Measurements from ENCODE around the gene RPAP3. TPM values are rescaled to one million over a fixed set of nuclear protein-coding genes. Genes with fewer than 3 reads are reported as not detected.

The RPAP3 gene
- total RNA-seq, 1 experiment from 2014 or later, result 67.7 TPM

DNA sequence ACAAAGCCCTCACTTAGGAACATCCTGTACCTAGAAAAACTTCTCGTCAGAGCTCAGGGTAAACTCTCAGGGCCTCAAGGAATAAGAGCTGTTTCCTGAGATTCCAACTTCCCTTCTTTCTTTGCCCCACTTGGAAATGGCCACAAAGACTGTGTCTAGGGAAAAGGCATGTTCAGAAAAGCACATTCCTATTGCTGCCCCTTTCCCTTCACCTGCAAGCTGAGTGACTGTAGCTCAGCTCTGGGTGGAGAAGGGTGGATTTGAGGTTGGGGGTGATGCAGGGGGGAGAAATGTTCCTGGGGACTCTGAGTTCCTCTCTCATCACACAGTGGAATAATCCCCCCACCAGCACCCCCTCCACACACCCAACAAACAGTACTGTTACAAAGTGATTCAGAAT is 12.7 kb upstream of the RPAP3 start:
- Histone ChIP-seq H3K36me3 (ENCODE audit: control insufficient read depth, insufficient read depth, low read length) (no peaks in the 10 kb centered on the region), H3K4me3 (ENCODE audit: low read depth, low read length) (no peak overlapping the region), H3K4me1 (peaks cover 11% of the 10 kb centered on the region; the same call in 1 of the 2 replicates), H3K27me3 (replicated peaks; ENCODE audit: control insufficient read depth, insufficient read depth, low read length) (no peaks in the 10 kb centered on the region), H3K9me3 (no peaks in the 10 kb centered on the region)
- Mint-ChIP-seq H3K4me3 (ENCODE audit: unreplicated experiment) (no peak overlapping the region), H3K36me3 (ENCODE audit: insufficient read depth, unreplicated experiment) (no peaks in the 10 kb centered on the region), H3K4me1 (ENCODE audit: low read depth, unreplicated experiment) (peaks cover 16% of the 10 kb centered on the region), H3K27me3 (ENCODE audit: insufficient read depth, unreplicated experiment) (no peaks in the 10 kb centered on the region), H3K27ac (ENCODE audit: unreplicated experiment) (no peak overlapping the region), H3K9me3 (ENCODE audit: unreplicated experiment) (no peaks in the 10 kb centered on the region)
- TF ChIP-seq, protein P1, sequence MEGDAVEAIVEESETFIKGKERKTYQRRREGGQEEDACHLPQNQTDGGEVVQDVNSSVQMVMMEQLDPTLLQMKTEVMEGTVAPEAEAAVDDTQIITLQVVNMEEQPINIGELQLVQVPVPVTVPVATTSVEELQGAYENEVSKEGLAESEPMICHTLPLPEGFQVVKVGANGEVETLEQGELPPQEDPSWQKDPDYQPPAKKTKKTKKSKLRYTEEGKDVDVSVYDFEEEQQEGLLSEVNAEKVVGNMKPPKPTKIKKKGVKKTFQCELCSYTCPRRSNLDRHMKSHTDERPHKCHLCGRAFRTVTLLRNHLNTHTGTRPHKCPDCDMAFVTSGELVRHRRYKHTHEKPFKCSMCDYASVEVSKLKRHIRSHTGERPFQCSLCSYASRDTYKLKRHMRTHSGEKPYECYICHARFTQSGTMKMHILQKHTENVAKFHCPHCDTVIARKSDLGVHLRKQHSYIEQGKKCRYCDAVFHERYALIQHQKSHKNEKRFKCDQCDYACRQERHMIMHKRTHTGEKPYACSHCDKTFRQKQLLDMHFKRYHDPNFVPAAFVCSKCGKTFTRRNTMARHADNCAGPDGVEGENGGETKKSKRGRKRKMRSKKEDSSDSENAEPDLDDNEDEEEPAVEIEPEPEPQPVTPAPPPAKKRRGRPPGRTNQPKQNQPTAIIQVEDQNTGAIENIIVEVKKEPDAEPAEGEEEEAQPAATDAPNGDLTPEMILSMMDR (IDR thresholded peaks at IDR 0.05; ENCODE audit: insufficient read depth in 1 of 2, low read depth in 1 of 2, low read length in 1 of 2, severe bottlenecking in 1 of 2, unreplicated experiment in 1 of 2), result no peak
- no TSS peak for BruUV-seq (replicated peaks)
- DNase-seq, result no peak
- ChIA-PET CTCF (interaction anchor here (0.6 to 1.0 kb wide), 3 partner anchors 25 to 120 kb away, joined by 3 to 4 read pairs (median 3); no protein-coding TSS in a partner anchor), POLR2A (no interaction called here)
- intact Hi-C loops (cut with micrococcal nuclease; ENCODE audit: unreplicated experiment), result no loop called here

DNA sequence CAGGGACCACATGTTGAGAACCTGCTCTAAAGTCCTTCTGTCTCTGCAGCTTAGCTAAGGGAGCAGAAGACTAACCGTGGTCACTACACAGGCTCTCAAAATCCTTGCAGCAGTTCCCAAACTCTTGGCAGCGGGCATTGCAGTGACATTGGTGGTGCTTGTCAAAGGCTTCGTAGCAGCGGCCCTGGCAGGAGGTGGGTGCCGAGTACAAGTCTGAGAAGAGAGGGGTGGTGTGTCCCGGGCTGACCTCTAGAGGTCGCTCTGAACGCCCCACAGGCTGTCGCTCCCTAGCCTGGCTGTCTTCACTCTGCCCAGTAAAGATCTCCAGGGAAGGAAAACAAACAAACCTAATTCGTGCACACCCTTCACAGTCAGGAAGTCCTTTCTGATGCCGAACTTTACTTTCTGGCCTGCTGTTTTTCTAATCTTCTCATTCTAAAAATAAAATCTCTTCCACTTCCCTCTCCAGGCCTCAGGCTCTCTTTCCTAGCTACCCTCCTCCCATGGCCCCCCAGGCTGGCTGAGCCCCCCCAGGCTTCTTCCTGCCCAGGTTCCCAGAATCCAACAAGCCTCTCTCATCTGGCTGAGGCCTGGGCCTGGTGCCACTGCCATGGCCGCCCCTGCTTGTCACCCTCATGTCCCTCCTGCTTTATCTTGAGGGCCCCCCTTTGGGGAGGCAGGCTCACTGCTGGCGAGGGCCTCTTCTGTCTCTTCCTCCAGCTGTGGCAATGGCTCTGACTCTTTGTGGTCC is 11.8 kb upstream of the RPAP3 start:
- Mint-ChIP-seq H3K9me3 (ENCODE audit: unreplicated experiment) (no peaks in the 10 kb centered on the region), H3K36me3 (ENCODE audit: insufficient read depth, unreplicated experiment) (no peaks in the 10 kb centered on the region), H3K27ac (ENCODE audit: unreplicated experiment) (no peak overlapping the region), H3K4me3 (ENCODE audit: unreplicated experiment) (no peak overlapping the region), H3K4me1 (ENCODE audit: low read depth, unreplicated experiment) (peaks cover 14% of the 10 kb centered on the region), H3K27me3 (ENCODE audit: insufficient read depth, unreplicated experiment) (no peaks in the 10 kb centered on the region)
- intact Hi-C loops (cut with micrococcal nuclease; ENCODE audit: unreplicated experiment), result no loop called here
- Histone ChIP-seq H3K9me3 (no peaks in the 10 kb centered on the region), H3K4me3 (ENCODE audit: low read depth, low read length) (no peak overlapping the region), H3K27me3 (replicated peaks; ENCODE audit: control insufficient read depth, insufficient read depth, low read length) (no peaks in the 10 kb centered on the region), H3K36me3 (ENCODE audit: control insufficient read depth, insufficient read depth, low read length) (no peaks in the 10 kb centered on the region), H3K4me1 (peaks cover 9% of the 10 kb centered on the region; the same call in 1 of the 2 replicates)
- CTCF ChIA-PET, result interaction anchor here (1.0 to 1.9 kb wide), 2 partner anchors 26 to 55 kb away, joined by 4 to 6 read pairs; partner anchors contain the start of gene SLC48A1
- POLR2A ChIA-PET, result no interaction called here
- TF ChIP-seq, protein P1 (IDR thresholded peaks at IDR 0.05; ENCODE audit: insufficient read depth in 1 of 2, low read depth in 1 of 2, low read length in 1 of 2, severe bottlenecking in 1 of 2, unreplicated experiment in 1 of 2), result peak; percentile 40 to 92
- DNase-seq, result peak in 1 of 2 experiments; percentile 70
- BruUV-seq (replicated peaks), result no TSS peak

DNA sequence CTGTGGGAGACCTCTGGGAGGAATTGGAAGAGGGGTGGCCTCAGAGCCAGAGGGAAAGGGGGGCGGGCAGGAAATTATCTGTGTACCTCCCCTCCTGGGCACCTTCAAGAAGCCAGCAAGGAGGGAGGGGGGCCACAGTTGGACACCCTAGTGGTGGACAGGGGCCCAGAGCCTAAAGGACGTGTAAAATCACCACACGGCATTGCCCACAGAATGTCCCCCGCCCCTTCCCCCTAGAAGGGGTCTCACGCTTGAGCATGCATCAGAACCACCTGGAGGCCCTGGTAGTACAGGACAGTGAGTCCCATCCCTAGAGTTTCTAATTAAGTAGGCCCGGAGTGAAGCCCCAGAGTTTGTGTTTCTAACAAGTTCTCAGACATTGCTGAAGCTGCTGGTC is 11.2 kb upstream of the RPAP3 start:
- peaks cover 4% of the 10 kb centered on the region; the same call in 1 of the 2 replicates for H3K4me1 ChIP-seq
- H3K27me3 Mint-ChIP-seq (ENCODE audit: insufficient read depth, unreplicated experiment), result no peaks in the 10 kb centered on the region
- H3K4me3 Mint-ChIP-seq (ENCODE audit: unreplicated experiment), result no peak overlapping the region
- H3K27ac Mint-ChIP-seq (ENCODE audit: unreplicated experiment), result no peak overlapping the region
- intact Hi-C loops (cut with micrococcal nuclease; ENCODE audit: unreplicated experiment), result no loop called here
- CTCF ChIA-PET, result interaction anchor here (1.9 to 2.3 kb wide), 4 partner anchors 27 to 121 kb away, joined by 6 to 23 read pairs (median 10); partner anchors contain the start of gene SLC48A1
- H3K27me3 ChIP-seq (replicated peaks; ENCODE audit: control insufficient read depth, insufficient read depth, low read length), result no peaks in the 10 kb centered on the region
- H3K36me3 ChIP-seq (ENCODE audit: control insufficient read depth, insufficient read depth, low read length), result no peaks in the 10 kb centered on the region
- H3K9me3 Mint-ChIP-seq (ENCODE audit: unreplicated experiment), result no peaks in the 10 kb centered on the region
- no peaks in the 10 kb centered on the region for H3K9me3 ChIP-seq
- POLR2A ChIA-PET, result no interaction called here
- TF ChIP-seq, protein P1 (IDR thresholded peaks at IDR 0.05; ENCODE audit: insufficient read depth in 1 of 2, low read depth in 1 of 2, low read length in 1 of 2, severe bottlenecking in 1 of 2, unreplicated experiment in 1 of 2), result no peak
- no peak overlapping the region for H3K4me3 ChIP-seq (ENCODE audit: low read depth, low read length)
- no peak for DNase-seq
- no peaks in the 10 kb centered on the region for H3K36me3 Mint-ChIP-seq (ENCODE audit: insufficient read depth, unreplicated experiment)
- no TSS peak for BruUV-seq (replicated peaks)
- peaks cover 8% of the 10 kb centered on the region for H3K4me1 Mint-ChIP-seq (ENCODE audit: low read depth, unreplicated experiment)
